ENCODE data around the gene TSPAN11. TPM values are rescaled to one million over a fixed set of nuclear protein-coding genes. Genes with fewer than 3 reads are reported as not detected.

TSPAN11 gene
- total RNA-seq, 1 donor from 2014 or later: 31.0 TPM

DNA sequence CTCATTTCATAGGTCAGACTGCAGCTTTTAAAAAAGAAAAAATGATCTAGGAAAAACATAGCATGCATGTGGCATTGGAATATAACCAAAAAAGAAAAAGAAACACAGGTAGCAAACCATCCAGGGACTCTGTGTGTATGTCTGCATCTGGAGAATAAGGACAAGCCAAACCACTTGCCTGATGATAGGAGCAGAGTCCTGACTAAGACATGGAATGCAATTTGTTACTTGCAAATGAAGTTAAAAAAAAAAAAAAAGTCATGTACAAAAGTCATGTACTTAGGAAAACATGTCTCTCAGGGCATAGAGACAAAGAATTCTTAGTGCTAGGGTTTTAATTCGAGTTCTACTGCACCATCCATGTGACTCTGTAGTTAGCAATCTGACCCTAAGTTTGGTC, 15.9 kb downstream of the TSPAN11 start:
- TF ChIP-seq, protein P1, sequence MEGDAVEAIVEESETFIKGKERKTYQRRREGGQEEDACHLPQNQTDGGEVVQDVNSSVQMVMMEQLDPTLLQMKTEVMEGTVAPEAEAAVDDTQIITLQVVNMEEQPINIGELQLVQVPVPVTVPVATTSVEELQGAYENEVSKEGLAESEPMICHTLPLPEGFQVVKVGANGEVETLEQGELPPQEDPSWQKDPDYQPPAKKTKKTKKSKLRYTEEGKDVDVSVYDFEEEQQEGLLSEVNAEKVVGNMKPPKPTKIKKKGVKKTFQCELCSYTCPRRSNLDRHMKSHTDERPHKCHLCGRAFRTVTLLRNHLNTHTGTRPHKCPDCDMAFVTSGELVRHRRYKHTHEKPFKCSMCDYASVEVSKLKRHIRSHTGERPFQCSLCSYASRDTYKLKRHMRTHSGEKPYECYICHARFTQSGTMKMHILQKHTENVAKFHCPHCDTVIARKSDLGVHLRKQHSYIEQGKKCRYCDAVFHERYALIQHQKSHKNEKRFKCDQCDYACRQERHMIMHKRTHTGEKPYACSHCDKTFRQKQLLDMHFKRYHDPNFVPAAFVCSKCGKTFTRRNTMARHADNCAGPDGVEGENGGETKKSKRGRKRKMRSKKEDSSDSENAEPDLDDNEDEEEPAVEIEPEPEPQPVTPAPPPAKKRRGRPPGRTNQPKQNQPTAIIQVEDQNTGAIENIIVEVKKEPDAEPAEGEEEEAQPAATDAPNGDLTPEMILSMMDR (IDR thresholded peaks at IDR 0.05; ENCODE audit: partially characterized antibody, unreplicated experiment): no peak
- Mint-ChIP-seq H3K27ac (ENCODE audit: unreplicated experiment) (no peak overlapping the region), H3K27me3 (ENCODE audit: unreplicated experiment) (peaks cover under 1% of the 10 kb centered on the region), H3K4me3 (ENCODE audit: unreplicated experiment) (no peak overlapping the region), H3K4me1 (ENCODE audit: low read depth, unreplicated experiment) (peaks cover 8% of the 10 kb centered on the region), H3K9me3 (ENCODE audit: unreplicated experiment) (peaks cover 14% of the 10 kb centered on the region), H3K36me3 (ENCODE audit: unreplicated experiment) (peaks cover 11% of the 10 kb centered on the region)
- no peak for DNase-seq

DNA sequence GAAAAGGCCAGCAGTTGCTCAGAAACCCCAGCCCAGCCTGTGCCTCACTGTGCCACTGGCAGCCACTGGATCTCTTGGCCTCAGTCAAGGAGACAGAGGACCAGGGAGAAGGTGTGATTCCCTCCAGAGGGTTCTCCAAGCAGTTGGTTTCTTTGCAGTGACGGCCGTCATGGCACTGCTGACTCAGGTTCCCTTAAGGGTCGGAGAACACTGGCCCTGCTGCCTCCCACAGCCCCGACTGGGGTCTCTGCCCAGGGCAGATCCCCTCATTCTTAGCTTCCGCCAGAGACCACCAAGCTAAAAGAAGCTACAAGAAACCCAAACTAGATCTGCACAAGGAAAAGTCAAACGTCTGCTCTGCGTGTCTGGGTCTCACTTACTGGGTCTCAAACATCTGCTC, 16.4 kb downstream of the TSPAN11 start:
- Mint-ChIP-seq H3K4me3 (ENCODE audit: unreplicated experiment) (no peak overlapping the region), H3K27ac (ENCODE audit: unreplicated experiment) (no peak overlapping the region), H3K9me3 (ENCODE audit: unreplicated experiment) (peaks cover 11% of the 10 kb centered on the region), H3K27me3 (ENCODE audit: unreplicated experiment) (peaks cover 4% of the 10 kb centered on the region), H3K4me1 (ENCODE audit: low read depth, unreplicated experiment) (peaks cover 5% of the 10 kb centered on the region), H3K36me3 (ENCODE audit: unreplicated experiment) (peaks cover 15% of the 10 kb centered on the region)
- no peak for DNase-seq
- TF ChIP-seq, protein P1 (IDR thresholded peaks at IDR 0.05; ENCODE audit: partially characterized antibody, unreplicated experiment): no peak

DNA sequence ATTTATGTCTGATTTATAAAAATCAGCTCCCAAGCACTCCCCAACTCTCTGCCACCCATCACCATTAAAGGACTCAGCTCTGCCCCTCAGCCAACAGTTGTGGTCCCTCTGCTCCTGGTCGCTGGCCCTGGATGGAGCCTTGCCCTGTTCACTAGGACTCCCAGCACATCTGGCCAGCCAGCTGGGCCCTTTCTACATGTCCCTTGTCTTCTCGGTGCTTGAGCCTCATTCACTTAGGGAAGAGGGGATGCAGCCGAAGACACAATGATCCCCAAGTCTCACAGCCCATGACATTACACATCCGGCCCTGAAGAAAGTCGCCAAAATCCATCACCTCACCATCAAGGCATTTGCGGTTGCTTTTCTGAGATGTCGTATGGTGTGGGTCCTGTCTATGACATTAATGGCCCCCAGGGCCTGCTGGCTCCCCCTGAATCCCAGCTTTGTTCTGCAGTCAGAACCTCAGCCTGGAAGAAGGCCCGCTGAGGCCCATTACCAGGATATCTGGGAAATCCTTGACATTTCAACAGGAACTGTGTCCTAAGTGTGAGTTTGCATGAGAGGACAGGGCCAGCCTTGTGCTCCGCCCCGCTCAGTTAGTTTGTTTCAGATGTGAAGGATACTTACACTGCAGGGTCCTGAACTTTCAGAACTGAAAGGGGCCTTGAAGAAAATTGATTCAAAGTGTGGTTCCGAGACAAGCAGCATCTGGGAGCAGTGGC, 19.1 kb downstream of the TSPAN11 start:
- DNase-seq: no peak
- no peak overlapping the region for H3K27ac Mint-ChIP-seq (ENCODE audit: unreplicated experiment)
- peaks cover 31% of the 10 kb centered on the region for H3K36me3 Mint-ChIP-seq (ENCODE audit: unreplicated experiment)
- H3K4me3 Mint-ChIP-seq (ENCODE audit: unreplicated experiment): no peak overlapping the region
- peaks cover 17% of the 10 kb centered on the region for H3K9me3 Mint-ChIP-seq (ENCODE audit: unreplicated experiment)
- peaks cover 4% of the 10 kb centered on the region for H3K27me3 Mint-ChIP-seq (ENCODE audit: unreplicated experiment)
- TF ChIP-seq, protein P1 (IDR thresholded peaks at IDR 0.05; ENCODE audit: partially characterized antibody, unreplicated experiment): no peak
- H3K4me1 Mint-ChIP-seq (ENCODE audit: low read depth, unreplicated experiment): peaks cover 8% of the 10 kb centered on the region

DNA sequence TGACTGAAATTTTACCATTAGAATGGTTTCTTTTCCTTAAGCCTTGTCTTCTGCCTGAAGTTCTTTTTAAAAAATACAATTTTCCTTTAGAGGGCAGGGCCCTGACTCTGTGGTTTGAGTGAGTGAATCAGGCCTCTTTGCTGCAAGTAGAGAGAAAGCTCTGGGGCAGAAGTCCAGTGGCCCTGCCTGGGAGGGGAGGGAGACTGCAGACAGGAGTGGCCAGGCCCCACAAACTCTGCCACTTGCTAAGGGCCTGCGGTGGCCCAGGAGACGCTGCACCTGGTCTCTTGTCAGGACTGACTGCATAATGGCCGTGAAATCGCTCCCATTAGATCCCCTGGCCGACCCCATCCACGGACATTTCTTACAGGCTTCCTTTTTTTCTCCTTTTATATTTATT, 25.5 kb downstream of the TSPAN11 start:
- Mint-ChIP-seq H3K36me3 (ENCODE audit: unreplicated experiment) (peaks cover 36% of the 10 kb centered on the region), H3K9me3 (ENCODE audit: unreplicated experiment) (peaks cover 12% of the 10 kb centered on the region), H3K27me3 (ENCODE audit: unreplicated experiment) (peaks cover 4% of the 10 kb centered on the region), H3K4me3 (ENCODE audit: unreplicated experiment) (no peak overlapping the region), H3K27ac (ENCODE audit: unreplicated experiment) (no peak overlapping the region), H3K4me1 (ENCODE audit: low read depth, unreplicated experiment) (peaks cover 8% of the 10 kb centered on the region)
- no peak for DNase-seq
- TF ChIP-seq, protein P1 (IDR thresholded peaks at IDR 0.05; ENCODE audit: partially characterized antibody, unreplicated experiment): no peak

DNA sequence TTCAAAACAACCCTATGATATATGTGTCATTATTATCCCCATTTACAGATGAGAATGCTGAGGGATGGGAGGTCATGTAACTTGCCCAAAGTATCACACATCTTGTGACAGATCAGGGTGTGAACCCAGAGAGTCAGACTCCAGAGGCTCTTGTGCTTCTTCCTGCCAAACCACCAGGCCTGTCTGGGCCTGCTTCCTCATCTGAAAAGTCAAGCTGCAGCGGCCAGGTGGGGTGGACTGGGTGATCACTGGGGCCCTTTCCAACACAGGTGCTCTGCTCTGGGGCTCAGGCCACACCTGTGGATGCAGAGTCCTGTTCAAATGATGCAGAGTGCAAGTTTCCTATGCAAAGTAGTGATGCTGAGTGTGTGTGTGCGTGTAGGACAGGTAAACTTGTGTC, 26.7 kb downstream of the TSPAN11 start:
- no peaks in the 10 kb centered on the region for H3K27me3 Mint-ChIP-seq (ENCODE audit: unreplicated experiment)
- no peak for DNase-seq
- peaks cover 27% of the 10 kb centered on the region for H3K36me3 Mint-ChIP-seq (ENCODE audit: unreplicated experiment)
- H3K4me3 Mint-ChIP-seq (ENCODE audit: unreplicated experiment): no peak overlapping the region
- TF ChIP-seq, protein P1 (IDR thresholded peaks at IDR 0.05; ENCODE audit: partially characterized antibody, unreplicated experiment): no peak
- peaks cover 8% of the 10 kb centered on the region for H3K4me1 Mint-ChIP-seq (ENCODE audit: low read depth, unreplicated experiment)
- peaks cover 10% of the 10 kb centered on the region for H3K9me3 Mint-ChIP-seq (ENCODE audit: unreplicated experiment)
- H3K27ac Mint-ChIP-seq (ENCODE audit: unreplicated experiment): no peak overlapping the region

Measured in glutamatergic neuron (in vitro differentiated cells).